HL-60/S4 treated with retinoic acid at 250 ng/mL for 4 days and 3 days (cell line): ENCODE measurements around the gene CENPC.
"Not testable (repeated sequence)": the region's sequence is repeated elsewhere in the genome, so short reads cannot be mapped to it uniquely, and the experiment has no call there.

Source experiments
- in situ Hi-C: fragments of 300-500 bp; cut with MboI; formaldehyde crosslinking; loops from 2 replicates; pipeline ENCODE4 v1.7.0; 2022; ENCODE audit warnings: low sequenced_read_pairs

CENPC gene

GRCh38 chr4:67545199-67546003 is at the start of gene CENPC:
TSS of gene CENPC (minus strand) at chr4:67545503. CDS start at chr4:67545355, 148 bp downstream.
- in situ Hi-C loops = loop anchor here (25.0 kb wide), 1 partner anchor 367 kb away; no protein-coding TSS in a partner anchor

GRCh38 chr4:67593741-67594175 is 48.5 kb upstream of the CENPC start:
- in situ Hi-C loops = no loop called here

GRCh38 chr4:67587156-67587555 is 41.9 kb upstream of the CENPC start:
- in situ Hi-C loops = no loop called here

GRCh38 chr4:67584496-67584895 is 39.2 kb upstream of the CENPC start:
- in situ Hi-C loops = no loop called here

- in situ Hi-C loops = no loop called here
Measured at GRCh38 chr4:67581913-67582312, 36.6 kb upstream of the CENPC start.

- in situ Hi-C loops = no loop called here
Measured at GRCh38 chr4:67581208-67581857, 36.0 kb upstream of the CENPC start.

- in situ Hi-C loops = no loop called here
Measured at GRCh38 chr4:67580577-67580976, 35.3 kb upstream of the CENPC start.

GRCh38 chr4:67576538-67576937 is 31.2 kb upstream of the CENPC start:
- in situ Hi-C loops = no loop called here

- in situ Hi-C loops = no loop called here
Measured at GRCh38 chr4:67576059-67576466, 30.8 kb upstream of the CENPC start.

GRCh38 chr4:67575232-67576058 is 30.1 kb upstream of the CENPC start:
- in situ Hi-C loops = no loop called here

GRCh38 chr4:67573193-67573592 is 27.9 kb upstream of the CENPC start:
- in situ Hi-C loops = no loop called here

GRCh38 chr4:67571975-67572374 is 26.7 kb upstream of the CENPC start:
- in situ Hi-C loops = no loop called here

GRCh38 chr4:67570537-67570936 is 25.2 kb upstream of the CENPC start:
- in situ Hi-C loops = no loop called here

- in situ Hi-C loops = no loop called here
Measured at GRCh38 chr4:67568820-67569219, 23.5 kb upstream of the CENPC start.

- in situ Hi-C loops = no loop called here
Measured at GRCh38 chr4:67566335-67566734, 21.0 kb upstream of the CENPC start.

- in situ Hi-C loops = no loop called here
Measured at GRCh38 chr4:67565284-67565683, 20.0 kb upstream of the CENPC start.

GRCh38 chr4:67558493-67558892 is 13.2 kb upstream of the CENPC start, which contains the start of gene STAP1:
TSS of gene STAP1 (plus strand) at chr4:67558727. CDS start at chr4:67558810, 83 bp downstream.
- in situ Hi-C loops = no loop called here

GRCh38 chr4:67556436-67556835 is 11.1 kb upstream of the CENPC start:
- in situ Hi-C loops = no loop called here

GRCh38 chr4:67555447-67555846 is 10.1 kb upstream of the CENPC start:
- in situ Hi-C loops = no loop called here

GRCh38 chr4:67554096-67554495 is 8.8 kb upstream of the CENPC start:
- in situ Hi-C loops = no loop called here

- in situ Hi-C loops = not testable (repeated sequence)
Measured at GRCh38 chr4:67552146-67552792, 7.0 kb upstream of the CENPC start.
